ENCODE measurements around the gene OR5K1.

Gene OR5K1

GRCh38 chr3:98513736-98514135 lies 50.7 kb downstream of the OR5K1 start:
- no peak for DNase-seq (ENCODE audit: low read depth in 2 of 3, low spot score in 1 of 3)

GRCh38 chr3:98514948-98515347 lies 51.9 kb downstream of the OR5K1 start:
- no peak for DNase-seq (ENCODE audit: low read depth in 2 of 3, low spot score in 1 of 3)

GRCh38 chr3:98518816-98519215 lies 55.8 kb downstream of the OR5K1 start:
- no peak for DNase-seq (ENCODE audit: low read depth in 2 of 3, low spot score in 1 of 3)

GRCh38 chr3:98519351-98519750 lies 56.4 kb downstream of the OR5K1 start:
- DNase-seq (ENCODE audit: low read depth in 2 of 3, low spot score in 1 of 3): no peak

DNA sequence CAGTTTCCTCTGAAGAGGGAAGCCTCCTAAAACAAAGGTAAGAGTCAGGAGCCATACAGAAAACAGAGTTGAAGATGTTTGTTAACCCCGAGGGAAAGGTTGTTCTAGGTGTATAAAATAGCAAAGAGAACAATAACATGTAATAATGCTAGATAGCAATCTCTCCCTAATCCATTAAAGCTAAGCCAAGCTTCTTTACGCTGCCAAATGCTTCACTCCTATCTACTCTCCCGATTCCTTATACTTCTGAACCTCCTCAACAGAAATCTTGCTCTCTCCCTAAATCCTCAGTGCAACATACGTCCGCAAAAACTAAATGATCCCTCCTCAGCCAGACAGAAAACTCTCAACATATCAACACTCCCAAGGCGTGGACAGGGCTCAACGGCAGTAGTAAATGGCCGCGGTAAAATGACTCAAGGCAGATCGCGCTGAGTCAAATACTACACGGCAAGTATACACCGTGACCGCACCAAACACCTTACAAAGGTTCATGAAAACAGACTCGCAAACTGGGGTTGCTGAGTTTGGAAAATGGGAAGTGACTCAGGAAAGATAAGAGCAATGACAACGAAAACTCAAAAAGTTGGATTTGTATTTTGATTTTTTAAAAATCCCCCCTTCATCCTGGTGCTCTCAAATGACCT lies 59.0 kb downstream of the OR5K1 start:
- peak; percentile 46 to 49 (median 47) for DNase-seq (ENCODE audit: low read depth in 2 of 3, low spot score in 1 of 3)

Measured in stimulated activated CD4-positive, alpha-beta T cell treated with anti-CD3 and anti-CD28 coated beads, Interleukin-12 subunit alpha, Interleukin-12 subunit beta, amount 100 ng/mL, for 48 hours (primary cell).